GM08714 (cell line): ENCODE data around the gene HS6ST3.

Experiments
- H3K4me3 ChIP-seq: fragments of 200-500 bp; sonication (Bioruptor generic); 2 replicates; pipeline ENCODE4 v1.5.1; 2014; ENCODE audit warnings: mild to moderate bottlenecking, low read length, inconsistent platforms
- ZNF274 ChIP-seq: IDR thresholded peaks from 2 replicates; pipeline ENCODE4 v1.6.1; 2012; ENCODE audit warnings: mild to moderate bottlenecking, low read depth, low read length

The HS6ST3 gene

GRCh38 chr13:96381681-96382080, 291.8 kb downstream of the HS6ST3 start:
- H3K4me3 ChIP-seq: no peak overlapping the region
- TF ChIP-seq ZNF274: no peak

DNA sequence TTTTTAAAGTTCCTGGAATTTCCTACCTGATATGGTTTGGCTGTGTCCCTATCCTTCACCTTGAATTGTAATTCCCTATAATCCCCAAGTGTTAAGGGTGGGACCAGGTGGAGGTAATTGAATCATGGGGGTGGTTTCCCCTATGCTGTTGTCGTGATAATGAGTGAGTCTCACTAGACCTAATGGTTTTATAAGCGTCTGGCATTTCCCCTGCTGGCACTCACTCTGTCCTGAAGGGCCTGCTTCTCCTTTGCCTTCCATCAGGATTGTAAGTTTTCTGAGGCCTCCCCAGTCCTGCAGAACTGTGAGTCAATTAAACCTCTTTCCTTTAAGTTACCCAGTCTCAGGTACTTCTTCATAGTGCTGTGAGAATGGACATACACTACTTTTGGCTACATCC, 298.7 kb downstream of the HS6ST3 start:
- TF ChIP-seq ZNF274: no peak
- no peak overlapping the region for H3K4me3 ChIP-seq

- no peak for TF ChIP-seq ZNF274
- no peak overlapping the region for H3K4me3 ChIP-seq
These were observed 301.7 kb downstream of the HS6ST3 start for GRCh38 chr13:96391606-96392005.

GRCh38 chr13:96397807-96398206, 307.9 kb downstream of the HS6ST3 start:
- TF ChIP-seq ZNF274: no peak
- H3K4me3 ChIP-seq: no peak overlapping the region

DNA sequence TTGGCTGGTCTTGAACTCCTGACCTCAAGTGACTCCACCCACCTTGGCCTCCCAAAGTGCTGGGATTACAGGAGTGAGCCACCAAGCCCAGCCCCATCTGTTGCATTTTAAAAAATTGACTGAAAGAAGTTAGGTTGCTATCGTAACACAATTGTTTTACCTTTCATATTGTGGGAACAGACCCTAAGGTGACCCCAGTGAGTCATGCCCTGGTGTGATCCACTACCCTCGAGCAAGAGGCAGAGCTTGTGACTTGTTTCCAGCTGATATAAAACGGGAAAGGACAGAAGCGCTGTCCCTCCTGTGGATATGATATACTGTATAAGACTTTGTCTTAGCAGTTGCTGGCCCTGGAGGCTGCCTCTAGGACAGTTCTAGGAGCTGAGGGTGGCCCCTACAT, 308.6 kb downstream of the HS6ST3 start:
- no peak for TF ChIP-seq ZNF274
- no peak overlapping the region for H3K4me3 ChIP-seq

GRCh38 chr13:96403241-96403640, 313.3 kb downstream of the HS6ST3 start:
- no peak overlapping the region for H3K4me3 ChIP-seq
- no peak for TF ChIP-seq ZNF274

GRCh38 chr13:96403651-96404050, 313.7 kb downstream of the HS6ST3 start:
- no peak overlapping the region for H3K4me3 ChIP-seq
- TF ChIP-seq ZNF274: no peak

DNA sequence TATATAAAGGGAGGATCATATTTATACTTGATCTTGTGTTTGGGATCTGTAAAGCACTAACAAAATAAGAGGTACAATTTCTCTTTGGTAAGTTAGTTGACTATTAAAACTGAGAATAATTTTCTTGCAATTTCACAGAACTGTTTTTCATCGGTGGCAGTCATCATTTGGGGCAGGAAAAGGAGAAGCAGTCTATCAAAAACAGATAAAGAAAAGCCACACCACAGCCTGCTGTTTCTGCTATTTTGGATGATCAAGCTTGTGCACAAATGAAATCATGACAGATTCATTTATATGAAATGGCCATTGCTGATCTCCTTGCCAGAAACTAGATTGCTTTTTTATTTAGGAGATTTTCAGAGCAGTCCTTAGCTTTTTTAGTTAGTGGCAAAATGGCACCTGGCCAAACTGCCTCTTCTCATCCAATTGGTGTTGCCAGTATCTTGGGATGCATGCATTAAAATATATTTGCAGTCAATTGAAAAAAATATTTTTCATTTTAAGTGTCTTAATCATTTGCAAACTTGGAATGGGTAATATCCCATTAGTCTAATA, 326.0 kb downstream of the HS6ST3 start:
- no peak for TF ChIP-seq ZNF274
- no peak overlapping the region for H3K4me3 ChIP-seq

DNA sequence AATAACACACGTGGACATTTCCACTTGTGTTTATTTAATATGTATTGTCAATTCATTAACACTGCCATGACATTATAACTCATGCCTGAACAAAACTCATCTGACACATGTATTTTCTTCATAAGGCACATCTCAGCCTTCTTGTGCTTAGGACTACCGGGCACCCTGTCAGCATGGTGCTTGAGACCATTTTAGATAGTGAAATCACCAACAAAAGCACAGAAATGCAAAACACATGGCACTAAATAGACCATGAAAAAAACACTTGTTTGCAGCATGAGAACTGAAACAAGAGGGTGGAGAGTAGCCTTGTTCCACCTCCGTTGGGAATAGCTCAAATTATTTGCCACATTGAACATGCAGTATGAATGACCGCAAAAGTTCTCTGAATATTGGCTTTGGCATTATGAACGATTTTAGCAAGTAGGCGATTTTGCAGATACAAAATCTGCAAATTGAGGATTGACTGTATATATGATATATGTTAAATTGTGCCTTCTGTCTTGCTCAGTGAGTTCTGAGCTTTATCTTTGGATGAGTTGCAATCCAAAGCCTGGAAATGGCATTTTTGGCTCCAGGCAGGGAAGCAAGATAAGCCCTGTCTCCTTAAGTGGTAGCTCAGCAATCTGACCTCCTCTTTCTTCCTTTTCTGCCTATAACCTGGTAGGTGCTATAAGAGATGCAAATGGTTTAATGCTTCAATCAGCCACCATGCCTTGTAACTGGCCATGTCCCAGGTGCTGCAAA, 328.2 kb downstream of the HS6ST3 start:
- H3K4me3 ChIP-seq: no peak overlapping the region
- TF ChIP-seq ZNF274: no peak

- no peak overlapping the region for H3K4me3 ChIP-seq
- no peak for TF ChIP-seq ZNF274
These were observed 331.4 kb downstream of the HS6ST3 start for GRCh38 chr13:96421314-96421713.

GRCh38 chr13:96422002-96422401, 332.1 kb downstream of the HS6ST3 start:
- TF ChIP-seq ZNF274: no peak
- no peak overlapping the region for H3K4me3 ChIP-seq

DNA sequence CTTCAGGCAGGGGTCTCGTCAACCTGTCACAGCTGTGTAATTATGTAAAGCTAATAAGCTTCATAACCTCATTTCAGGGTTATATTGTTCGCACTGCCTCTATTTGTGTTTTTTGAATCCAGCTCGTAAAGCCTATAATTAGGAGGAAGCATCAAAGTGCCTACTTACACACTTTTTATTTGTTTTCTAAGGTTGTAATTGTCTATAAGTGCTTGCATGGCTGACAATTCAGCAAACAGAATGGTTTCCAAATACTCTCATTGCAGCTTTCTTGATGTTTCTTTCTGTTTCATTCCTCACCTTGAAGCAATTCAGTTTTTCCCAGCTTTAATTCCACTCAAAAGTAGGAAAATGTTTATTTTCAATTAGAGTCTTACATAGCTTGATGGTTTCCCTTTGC, 336.3 kb downstream of the HS6ST3 start:
- H3K4me3 ChIP-seq: no peak overlapping the region
- no peak for TF ChIP-seq ZNF274

GRCh38 chr13:96428911-96429310, 339.0 kb downstream of the HS6ST3 start:
- no peak overlapping the region for H3K4me3 ChIP-seq
- no peak for TF ChIP-seq ZNF274

DNA sequence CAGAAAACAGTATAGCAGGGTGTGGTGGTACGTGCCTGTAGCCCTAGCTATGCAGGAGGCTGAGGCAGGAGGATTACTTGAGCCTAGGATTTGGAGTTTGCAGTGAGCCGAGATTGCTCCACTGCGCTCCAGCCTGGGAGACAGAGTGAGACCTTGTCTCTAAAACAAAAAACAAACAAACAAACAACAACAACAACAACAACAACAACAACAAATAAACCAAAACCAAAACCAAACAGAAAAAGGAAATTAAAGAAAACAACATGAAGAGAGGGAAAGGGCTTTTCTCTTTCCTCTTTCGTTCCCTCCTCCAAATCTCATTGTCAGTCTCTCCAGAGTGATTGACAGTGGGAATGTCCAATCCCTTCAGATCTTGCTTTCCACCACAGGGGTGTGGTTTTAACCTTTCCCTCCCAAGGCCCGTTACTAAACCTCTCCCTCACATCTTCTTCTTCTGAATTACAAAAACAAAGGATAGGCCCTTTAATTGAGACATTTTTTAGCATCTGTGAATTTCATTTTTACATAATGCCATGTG, 341.2 kb downstream of the HS6ST3 start:
- TF ChIP-seq ZNF274: no peak
- H3K4me3 ChIP-seq: no peak overlapping the region

- H3K4me3 ChIP-seq: no peak overlapping the region
- TF ChIP-seq ZNF274: no peak
These were observed 354.8 kb downstream of the HS6ST3 start for GRCh38 chr13:96444676-96445075.
